Endodermal cell (in vitro differentiated cells): ENCODE results near the gene NECAP2. TPM values are rescaled to one million over a fixed set of nuclear protein-coding genes. Genes with fewer than 3 reads are reported as not detected.

Experiments
- DNase-seq: peaks from one replicate; pipeline ENCODE4 v3.0.0-alpha.2; 2017
- H3K27ac ChIP-seq: 2 replicates; pipeline ENCODE4 v1.5.1; 2013; ENCODE audit warnings: mild to moderate bottlenecking, low read depth, low read length, moderate library complexity
- H3K27me3 ChIP-seq: 2 replicates; pipeline ENCODE4 v1.6.1; 2013; ENCODE audit warnings: mild to moderate bottlenecking, low read length, moderate library complexity; ENCODE audit not compliant: insufficient read depth, control insufficient read depth, poor library complexity, severe bottlenecking
- H3K36me3 ChIP-seq: 2 replicates; pipeline ENCODE4 v1.7.0; 2013; ENCODE audit warnings: mild to moderate bottlenecking, low read length, moderate library complexity; ENCODE audit not compliant: control insufficient read depth, insufficient read depth
- H3K4me1 ChIP-seq: one replicate; pipeline ENCODE4 v1.7.0; 2013; ENCODE audit warnings: low read length; ENCODE audit not compliant: control insufficient read depth, insufficient read depth
- H3K4me3 ChIP-seq: 2 replicates; pipeline ENCODE4 v1.5.1; 2013; ENCODE audit warnings: mild to moderate bottlenecking, low read length, moderate library complexity
- H3K9ac ChIP-seq: 2 replicates; pipeline ENCODE4 v1.6.1; 2013; ENCODE audit warnings: mild to moderate bottlenecking, low read length, moderate library complexity; ENCODE audit not compliant: poor library complexity, severe bottlenecking; ENCODE audit errors: extremely low read depth
- H3K9me3 ChIP-seq: 2 replicates; pipeline ENCODE4 v1.6.1; 2013; ENCODE audit warnings: mild to moderate bottlenecking, low read length, moderate library complexity; ENCODE audit not compliant: control insufficient read depth
- H3K27ac Mint-ChIP-seq: 2 replicates; pipeline ENCODE4 v1.8.0; 2020; ENCODE audit warnings: mixed read lengths
- H3K27me3 Mint-ChIP-seq: 2 replicates; pipeline ENCODE4 v1.8.0; 2021; ENCODE audit warnings: mild to moderate bottlenecking, mixed read lengths; ENCODE audit not compliant: insufficient read depth
- H3K36me3 Mint-ChIP-seq: 2 replicates; pipeline ENCODE4 v1.8.0; 2020; ENCODE audit warnings: low read depth, mixed read lengths
- H3K4me1 Mint-ChIP-seq: 2 replicates; pipeline ENCODE4 v1.8.0; 2020; ENCODE audit warnings: mixed read lengths
- H3K4me3 Mint-ChIP-seq: 2 replicates; pipeline ENCODE4 v1.8.0; 2020; ENCODE audit warnings: mild to moderate bottlenecking, moderate library complexity, mixed read lengths
- H3K9me3 Mint-ChIP-seq: 2 replicates; pipeline ENCODE4 v1.8.0; 2020; ENCODE audit warnings: mild to moderate bottlenecking, mixed read lengths
- WGBS, 2 experiments: methylation state at CpG; one replicate each; pipeline versions ENCODE4 v1.1.5 to v1.1.7; 2013; ENCODE audit warnings: missing lambda C conversion rate in 2 of 2, mixed read lengths in 1 of 2; ENCODE audit not compliant: insufficient coverage in 1 of 2, insufficient read length in 1 of 2; 5-methylcytosine and 5-hydroxymethylcytosine counted together
- total RNA-seq, 2 donors: library from RNA; stranded (reverse); fragmentation: NEBNext Ultra II Directional in 1 of 2; extraction: Animal tissue kit (Norgen Biotek cat#: 25700) in 1 of 2; gene quantifications; 2 replicates in 1 of 2; 3 replicates in 1 of 2; pipeline ENCODE4 v1.2.1, GENCODE V29; 2021
- TF ChIP-seq, protein P1 (sequence below): fragments of 200-600 bp; sonication (generic); conservative IDR thresholded peaks from 2 replicates; pipeline ENCODE4 v1.5.0; 2021; ENCODE audit warnings: antibody characterized with exemption, mild to moderate bottlenecking

Gene NECAP2
- total RNA-seq, 2 donors from 2014 or later = 43.9 to 45.8 TPM

DNA sequence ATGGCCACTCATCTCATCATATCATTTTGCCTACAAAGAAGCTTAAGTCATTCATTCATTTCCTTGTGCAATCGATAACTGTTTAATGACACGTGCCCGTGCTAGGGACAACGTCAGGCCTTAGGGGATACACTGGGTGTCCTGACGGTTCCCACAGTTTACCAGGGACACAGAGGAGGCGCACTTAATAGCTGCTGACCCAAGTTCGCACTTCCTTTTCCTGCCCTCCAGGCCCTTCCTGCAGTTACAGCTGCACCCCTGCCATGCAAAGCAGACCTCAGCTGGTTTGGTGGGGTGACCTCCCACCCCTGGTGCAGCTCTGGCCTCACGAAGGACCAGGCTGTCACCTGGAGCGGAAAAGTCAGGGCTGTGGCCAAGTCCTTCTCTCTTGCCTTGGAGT, 7.5 kb upstream of the NECAP2 start:
- no peaks in the 10 kb centered on the region for H3K4me1 ChIP-seq
- no peaks in the 10 kb centered on the region for H3K4me1 Mint-ChIP-seq
- 89 to 96% methylated on average over 9 of the region's 9 CpGs for WGBS, 2 experiments
- H3K4me3 Mint-ChIP-seq = no peak overlapping the region
- no peaks in the 10 kb centered on the region for H3K36me3 Mint-ChIP-seq
- H3K4me3 ChIP-seq = no peak overlapping the region
- no peaks in the 10 kb centered on the region for H3K9me3 ChIP-seq
- H3K27ac Mint-ChIP-seq = no peak overlapping the region
- no peaks in the 10 kb centered on the region for H3K36me3 ChIP-seq
- no peak overlapping the region for H3K27ac ChIP-seq
- no peaks in the 10 kb centered on the region for H3K27me3 ChIP-seq
- H3K9me3 Mint-ChIP-seq = no peaks in the 10 kb centered on the region
- H3K9ac ChIP-seq = no peak overlapping the region
- TF ChIP-seq, protein P1, sequence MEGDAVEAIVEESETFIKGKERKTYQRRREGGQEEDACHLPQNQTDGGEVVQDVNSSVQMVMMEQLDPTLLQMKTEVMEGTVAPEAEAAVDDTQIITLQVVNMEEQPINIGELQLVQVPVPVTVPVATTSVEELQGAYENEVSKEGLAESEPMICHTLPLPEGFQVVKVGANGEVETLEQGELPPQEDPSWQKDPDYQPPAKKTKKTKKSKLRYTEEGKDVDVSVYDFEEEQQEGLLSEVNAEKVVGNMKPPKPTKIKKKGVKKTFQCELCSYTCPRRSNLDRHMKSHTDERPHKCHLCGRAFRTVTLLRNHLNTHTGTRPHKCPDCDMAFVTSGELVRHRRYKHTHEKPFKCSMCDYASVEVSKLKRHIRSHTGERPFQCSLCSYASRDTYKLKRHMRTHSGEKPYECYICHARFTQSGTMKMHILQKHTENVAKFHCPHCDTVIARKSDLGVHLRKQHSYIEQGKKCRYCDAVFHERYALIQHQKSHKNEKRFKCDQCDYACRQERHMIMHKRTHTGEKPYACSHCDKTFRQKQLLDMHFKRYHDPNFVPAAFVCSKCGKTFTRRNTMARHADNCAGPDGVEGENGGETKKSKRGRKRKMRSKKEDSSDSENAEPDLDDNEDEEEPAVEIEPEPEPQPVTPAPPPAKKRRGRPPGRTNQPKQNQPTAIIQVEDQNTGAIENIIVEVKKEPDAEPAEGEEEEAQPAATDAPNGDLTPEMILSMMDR = no peak
- no peak for DNase-seq
- H3K27me3 Mint-ChIP-seq = peaks cover 2% of the 10 kb centered on the region

DNA sequence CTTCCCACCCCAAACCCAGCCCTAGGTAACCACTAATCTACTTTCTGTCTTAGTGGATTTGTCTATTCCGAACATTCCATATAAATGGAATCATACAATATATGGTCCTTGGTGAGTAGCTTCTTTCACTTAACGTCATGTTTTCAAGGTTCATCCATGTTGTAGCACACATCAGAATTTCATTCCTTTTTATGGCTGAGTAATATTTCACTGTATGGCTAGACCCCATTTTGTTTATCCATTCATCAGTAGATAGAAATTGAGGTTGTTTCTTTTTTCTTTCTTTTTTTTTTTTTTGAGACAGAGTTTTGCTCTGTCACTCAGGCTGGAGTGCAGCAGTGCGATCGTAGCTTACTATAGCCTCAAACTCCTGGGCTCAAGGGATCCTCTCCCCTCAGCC, 6.5 kb upstream of the NECAP2 start:
- no peaks in the 10 kb centered on the region for H3K36me3 ChIP-seq
- no peaks in the 10 kb centered on the region for H3K36me3 Mint-ChIP-seq
- H3K9me3 Mint-ChIP-seq = no peaks in the 10 kb centered on the region
- no peaks in the 10 kb centered on the region for H3K27me3 ChIP-seq
- no peaks in the 10 kb centered on the region for H3K4me1 Mint-ChIP-seq
- TF ChIP-seq, protein P1 = no peak
- no peak overlapping the region for H3K27ac Mint-ChIP-seq
- 90 to 96% methylated on average over 4 of the region's 4 CpGs for WGBS, 2 experiments
- no peak for DNase-seq
- no peaks in the 10 kb centered on the region for H3K4me1 ChIP-seq
- H3K9ac ChIP-seq = no peak overlapping the region
- H3K4me3 Mint-ChIP-seq = no peak overlapping the region
- H3K27me3 Mint-ChIP-seq = peaks cover 6% of the 10 kb centered on the region
- no peak overlapping the region for H3K27ac ChIP-seq
- no peak overlapping the region for H3K4me3 ChIP-seq
- H3K9me3 ChIP-seq = no peaks in the 10 kb centered on the region

DNA sequence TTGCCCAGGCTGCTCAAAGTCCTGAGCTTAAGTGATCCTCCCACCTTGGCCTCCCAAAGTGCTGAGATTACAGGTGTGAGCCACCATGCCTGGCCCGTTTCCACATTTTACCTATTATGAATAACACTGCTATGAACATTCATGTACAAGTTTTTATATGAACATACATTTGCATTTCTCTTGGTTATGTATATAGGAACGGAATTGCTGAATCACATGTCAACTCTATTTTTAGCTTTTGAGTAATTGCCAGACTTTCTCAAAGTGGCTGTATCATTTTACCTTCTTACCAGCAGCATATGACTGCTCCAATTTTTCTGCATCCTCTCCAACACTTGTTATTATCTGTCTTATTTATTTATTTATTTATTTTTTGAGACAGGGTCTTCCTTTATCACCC, 6.0 kb upstream of the NECAP2 start:
- no peak overlapping the region for H3K27ac ChIP-seq
- TF ChIP-seq, protein P1 = no peak
- no peak overlapping the region for H3K4me3 ChIP-seq
- Mint-ChIP-seq H3K27me3 (peaks cover 6% of the 10 kb centered on the region), H3K4me1 (no peaks in the 10 kb centered on the region), H3K27ac (no peak overlapping the region), H3K36me3 (no peaks in the 10 kb centered on the region), H3K9me3 (no peaks in the 10 kb centered on the region), H3K4me3 (no peak overlapping the region)
- no peaks in the 10 kb centered on the region for H3K36me3 ChIP-seq
- H3K9ac ChIP-seq = no peak overlapping the region
- H3K9me3 ChIP-seq = no peaks in the 10 kb centered on the region
- 94% methylated on average over 2 of the region's 2 CpGs; no CpG with 5 or more reads in 1 of the 2 experiments for WGBS, 2 experiments
- DNase-seq = no peak
- no peaks in the 10 kb centered on the region for H3K4me1 ChIP-seq
- H3K27me3 ChIP-seq = no peaks in the 10 kb centered on the region
